ENCODE measurements around the gene KMT2C.

KMT2C gene

GRCh38 chr7:152313831-152314604 lies 121.8 kb downstream of the KMT2C start (continued):
- TF ChIP-seq ZEB2 (tag by site-specific recombination; IDR thresholded peaks at IDR 0.05) (peak; percentile 86), ZNF341 (tag by site-specific recombination; IDR thresholded peaks at IDR 0.05; ENCODE audit: low read depth) (peak; percentile 44; the same call in 1 of the 2 replicates), ZNF184 (tag by site-specific recombination; IDR thresholded peaks at IDR 0.05) (peak; percentile 80), HOXD13 (CRISPR knock-in tag; IDR thresholded peaks at IDR 0.05; ENCODE audit: borderline replicate concordance) (no peak), ZNF654 (tag by site-specific recombination; IDR thresholded peaks at IDR 0.05; ENCODE audit: low read depth) (no peak), ZNF513 (tag by site-specific recombination; IDR thresholded peaks at IDR 0.05) (no peak), KLF9 (tag by site-specific recombination; IDR thresholded peaks at IDR 0.05; ENCODE audit: low read depth) (no peak), ZNF521 (tag by site-specific recombination; IDR thresholded peaks at IDR 0.05) (no peak), KLF16 (tag by site-specific recombination; IDR thresholded peaks at IDR 0.05) (no peak), HOXA7 (CRISPR knock-in tag; IDR thresholded peaks at IDR 0.05; ENCODE audit: borderline replicate concordance) (no peak), PRDM2 (tag by site-specific recombination; IDR thresholded peaks at IDR 0.05; ENCODE audit: borderline replicate concordance) (no peak), ZNF596 (tag by site-specific recombination; IDR thresholded peaks at IDR 0.05) (no peak), ZNF530 (tag by site-specific recombination; IDR thresholded peaks at IDR 0.05; ENCODE audit: low read depth) (no peak), ZNF362 (tag by site-specific recombination; IDR thresholded peaks at IDR 0.05) (peak; percentile 66; the same call in 1 of the 2 replicates), MYNN (tag by site-specific recombination; IDR thresholded peaks at IDR 0.05; ENCODE audit: borderline replicate concordance) (no peak), ZNF585B (tag by site-specific recombination; IDR thresholded peaks at IDR 0.05) (no peak), ZNF639 (tag by site-specific recombination; IDR thresholded peaks at IDR 0.05) (peak; percentile 70; the same call in 1 of the 2 replicates), SETDB1 (IDR thresholded peaks at IDR 0.05; ENCODE audit: insufficient read length, low read length) (no peak), ZNF707 (tag by site-specific recombination; IDR thresholded peaks at IDR 0.05) (no peak), ZBTB8A (tag by site-specific recombination; IDR thresholded peaks at IDR 0.05) (0 out of 2 replicates have a peak, but pooled peaks have one; percentile 19), ZSCAN4 (tag by site-specific recombination; IDR thresholded peaks at IDR 0.05) (no peak), ZNF280D (tag by site-specific recombination; IDR thresholded peaks at IDR 0.05) (no peak), GLIS2 (tag by site-specific recombination; IDR thresholded peaks at IDR 0.05) (no peak), PBX3 (CRISPR knock-in tag; IDR thresholded peaks at IDR 0.05) (no peak)
